Measurements from ENCODE around the gene MGRN1.

Gene MGRN1

GRCh38 chr16:4703906-4704305, 79.3 kb downstream of the MGRN1 start:
- no peak overlapping the region for H3K27ac ChIP-seq (ENCODE audit: extremely low read depth, low read depth, low read length)
- no peaks in the 10 kb centered on the region for H3K4me1 ChIP-seq (ENCODE audit: control insufficient read depth, insufficient read depth, low read length)
- ChIA-PET CTCF (no interaction called here), POLR2A (interaction anchor here (0.7 to 1.7 kb wide), 2 partner anchors 9 to 254 kb away, joined by 5 to 6 read pairs; partner anchors contain the start of gene SEC14L5)
- TF ChIP-seq PRDM6 (tag by site-specific recombination; IDR thresholded peaks at IDR 0.05) (no peak), PRDM4 (tag by site-specific recombination; IDR thresholded peaks at IDR 0.05) (no peak)
- H3K36me3 ChIP-seq (ENCODE audit: control insufficient read depth in 2 of 2, insufficient read depth in 1 of 2, low read length in 2 of 2) = peaks cover 13 to 75% of the 10 kb centered on the region in 2 experiments; a peak in 2 of 3 replicates
- H3K9me3 ChIP-seq (ENCODE audit: control insufficient read depth, insufficient read depth, low read depth, low read length) = no peaks in the 10 kb centered on the region
- H3K4me3 ChIP-seq (ENCODE audit: low read depth, low read length) = no peak overlapping the region

- Histone ChIP-seq H3K27ac (ENCODE audit: extremely low read depth, low read depth, low read length) (no peak overlapping the region), H3K4me1 (ENCODE audit: control insufficient read depth, insufficient read depth, low read length) (no peaks in the 10 kb centered on the region), H3K4me3 (ENCODE audit: low read depth, low read length) (no peak overlapping the region), H3K36me3 (ENCODE audit: control insufficient read depth in 2 of 2, insufficient read depth in 1 of 2, low read length in 2 of 2) (peaks cover 17 to 70% of the 10 kb centered on the region in 2 experiments; a peak in 2 of 3 replicates), H3K9me3 (ENCODE audit: control insufficient read depth, insufficient read depth, low read depth, low read length) (no peaks in the 10 kb centered on the region)
- TF ChIP-seq TSHZ1 (tag by site-specific recombination; IDR thresholded peaks at IDR 0.05; ENCODE audit: borderline replicate concordance) = no peak
- no peak for TF ChIP-seq INSM2 (tag by site-specific recombination; IDR thresholded peaks at IDR 0.05)
- TF ChIP-seq ZNF658 (tag by site-specific recombination; IDR thresholded peaks at IDR 0.05) = no peak
- TF ChIP-seq ZNF561 (tag by site-specific recombination; IDR thresholded peaks at IDR 0.05; ENCODE audit: borderline replicate concordance) = no peak
- no peak for TF ChIP-seq SALL2 (tag by site-specific recombination; IDR thresholded peaks at IDR 0.05; ENCODE audit: borderline replicate concordance)
- TF ChIP-seq ZNF140 (tag by site-specific recombination; IDR thresholded peaks at IDR 0.05) = no peak
- no peak for TF ChIP-seq SP3 (tag by site-specific recombination; IDR thresholded peaks at IDR 0.05)
- no peak for TF ChIP-seq GLI4 (tag by site-specific recombination; IDR thresholded peaks at IDR 0.05)
- no peak for TF ChIP-seq ZNF785 (tag by site-specific recombination; IDR thresholded peaks at IDR 0.05)
- no peak for TF ChIP-seq ZSCAN5A (tag by site-specific recombination; IDR thresholded peaks at IDR 0.05)
- no peak for TF ChIP-seq ZNF544 (tag by site-specific recombination; IDR thresholded peaks at IDR 0.05)
- TF ChIP-seq ZNF37A (tag by site-specific recombination; IDR thresholded peaks at IDR 0.05) = no peak
- no peak for TF ChIP-seq SETDB1 (IDR thresholded peaks at IDR 0.05; ENCODE audit: insufficient read length, low read length)
- TF ChIP-seq ZBTB20 (tag by site-specific recombination; IDR thresholded peaks at IDR 0.05) = no peak
- no peak for TF ChIP-seq HOXA7 (CRISPR knock-in tag; IDR thresholded peaks at IDR 0.05; ENCODE audit: borderline replicate concordance)
- TF ChIP-seq ZNF548 (tag by site-specific recombination; IDR thresholded peaks at IDR 0.05) = no peak
- TF ChIP-seq ZNF837 (tag by site-specific recombination; IDR thresholded peaks at IDR 0.05) = no peak
- TF ChIP-seq ZNF791 (tag by site-specific recombination; IDR thresholded peaks at IDR 0.05) = no peak
- no peak for TF ChIP-seq RBAK (tag by site-specific recombination; IDR thresholded peaks at IDR 0.05)
- ChIA-PET CTCF (no interaction called here), POLR2A (interaction anchor here (1.0 to 1.7 kb wide), 2 partner anchors 10 to 30 kb away, joined by 3 to 5 read pairs; partner anchors contain the start of genes ANKS3 and DNAAF8)
Measured at GRCh38 chr16:4704491-4704890, 79.9 kb downstream of the MGRN1 start.
